Stimulated activated CD4-positive, alpha-beta T cell treated with anti-CD3 and anti-CD28 coated beads, Interleukin-12 subunit alpha, Interleukin-12 subunit beta, amount 100 ng/mL, for 24 hours (primary cell): ENCODE results near the gene SESN2.

ENCODE experiments used
- DNase-seq, 2 experiments: peaks; one replicate each; pipeline ENCODE4 v3.0.0-alpha.2; 2020; ENCODE audit warnings: low read depth in 2 of 2

The SESN2 gene

DNA sequence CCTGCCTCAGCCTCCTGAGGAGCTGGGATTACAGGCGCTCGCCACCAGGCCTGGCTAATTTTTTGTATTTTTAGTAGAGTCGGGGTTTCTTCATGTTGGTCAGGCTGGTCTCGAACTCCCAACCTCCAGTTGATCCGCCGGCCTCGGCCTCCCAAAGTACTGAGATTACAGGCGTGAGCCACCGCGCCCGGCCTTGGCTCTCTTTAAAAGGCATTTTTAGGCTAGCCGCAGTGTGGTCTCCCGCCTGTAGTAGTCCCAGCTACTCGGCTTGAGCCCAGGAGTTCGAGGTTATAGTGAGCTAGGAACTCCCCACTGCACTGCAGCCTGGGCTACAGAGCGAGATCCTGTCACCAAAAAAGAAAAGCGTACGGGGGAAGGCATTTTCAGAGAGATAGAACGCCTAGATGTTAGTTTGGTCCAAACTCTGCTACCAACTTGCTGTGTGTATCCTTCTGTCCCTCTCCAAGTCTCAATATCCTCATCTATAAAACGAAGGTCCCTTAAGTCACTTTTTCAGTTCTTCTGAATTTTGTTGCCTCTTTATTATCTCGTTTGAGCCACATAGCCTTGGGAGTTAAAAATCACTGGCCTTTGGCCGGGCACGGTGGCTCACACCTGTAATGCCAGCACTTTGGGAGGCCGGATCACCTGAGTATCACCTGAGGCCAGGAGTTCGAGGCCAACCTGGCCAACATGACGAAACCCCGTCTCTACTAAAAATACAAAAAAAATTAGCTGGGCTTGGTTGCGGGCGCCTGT, 70.3 kb downstream of the SESN2 start:
- DNase-seq: peak; percentile 17 to 21
